Ovary (tissue), 9 donors: Measurements from ENCODE around the gene MYRIP. TPM values are rescaled to one million over a fixed set of nuclear protein-coding genes. Genes with fewer than 3 reads are reported as not detected.
"Not testable (repeated sequence)": the region's sequence is repeated elsewhere in the genome, so short reads cannot be mapped to it uniquely, and the experiment has no call there.

Source experiments
- DNase-seq, 5 donors: peaks; one replicate each; pipeline ENCODE4 v3.0.0-alpha.2; 2019 to 2020
- H3K27ac ChIP-seq, 2 donors: fragments of 200-600 bp; one replicate each; pipeline versions ENCODE4 v1.5.1 to v1.8.0; 2019 to 2022
- H3K27me3 ChIP-seq: fragments of 200-600 bp; one replicate; pipeline ENCODE4 v1.8.0; 2022
- H3K36me3 ChIP-seq: fragments of 200-600 bp; sonication (generic); one replicate; pipeline ENCODE4 v1.5.1; 2019
- H3K4me1 ChIP-seq: one replicate; pipeline ENCODE4 v1.8.1; 2013; ENCODE audit warnings: mild to moderate bottlenecking, moderate library complexity; ENCODE audit not compliant: insufficient read depth
- H3K4me3 ChIP-seq: fragments of 200-600 bp; sonication (generic); one replicate; pipeline ENCODE4 v1.5.1; 2017
- H3K9me3 ChIP-seq, 2 donors: fragments of 200-600 bp in 1 of 2; sonication (generic) in 1 of 2; one replicate each; pipeline versions ENCODE4 v1.5.1 to v1.8.1; 2013 to 2019; ENCODE audit warnings: mild to moderate bottlenecking in 1 of 2, moderate library complexity in 1 of 2
- EP300 ChIP-seq: sonication (generic); formaldehyde crosslinking; IDR thresholded peaks from one replicate; pipeline ENCODE4 v1.6.1; 2017; ENCODE audit warnings: antibody characterized with exemption
- POLR2A ChIP-seq: fragments of 450-650 bp; IDR thresholded peaks from one replicate; pipeline ENCODE4 v1.6.1; 2017; ENCODE audit warnings: antibody characterized with exemption, mild to moderate bottlenecking, moderate library complexity
- WGBS, 3 donors: extraction: QIAGEN DNeasy Blood & Tissue Kit in 1 of 3; methylation state at CpG; one replicate each; pipeline versions ENCODE4 v1.1.5 to v1.1.7; 2013 to 2017; 5-methylcytosine and 5-hydroxymethylcytosine counted together
- intact Hi-C, 4 donors: fragments of 100-400 bp; cut with DNase I; formaldehyde crosslinking; loops; one replicate each; pipeline versions ENCODE4 v1.11.0 to v1.15.1; 2022 to 2023
- polyA plus RNA-seq, 2 donors: library from polyadenylated mRNA; stranded (reverse); fragments of 200-250 nt in 1 of 2; fragments of 350-450 nt in 1 of 2; fragmentation: Illumina TruSeq in 1 of 2; extraction: RNeasy Lipid Tissue Mini Kit (QIAGEN cat#74804) in 1 of 2; gene quantifications; one replicate each; pipeline ENCODE4 v1.2.3, GENCODE V29; 2013 to 2014
- total RNA-seq, 7 donors: library from RNA; depleted of rRNA in 2 of 7; stranded (reverse); fragments of >200 nt in 2 of 7; fragmentation: NEBNext Ultra II Directional in 3 of 7; extraction: Animal tissue kit (Norgen Biotek cat#: 25700) in 3 of 7; gene quantifications; one replicate each; pipeline versions ENCODE4 v1.1.0 to v1.2.4, GENCODE V29; 2016 to 2023
- TF ChIP-seq, protein P1 (sequence below), 3 donors: fragments of 450-650 bp in 2 of 3; fragments of 200-600 bp in 1 of 3; IDR thresholded peaks; one replicate each; pipeline versions ENCODE4 v1.5.1 to v1.8.0; 2016 to 2022; ENCODE audit warnings: antibody characterized with exemption in 3 of 3, mild to moderate bottlenecking in 1 of 3
- donor health status: DM: no; HTN: no; CAD: no; lungs with moderate emphysema.
- donor health status: DM: no; HTN: no; CAD: no.
- donor health status: Bipolar disorder and iron deficiency.
- donor health status: DM: yes; HTN: yes; CAD: no.
- donor health status: DM: no; HTN: no; CAD: no.
- donor health status: DM: yes; HTN: yes; CAD: no.

Gene MYRIP
- total and polyA plus RNA-seq, 9 donors, result 2.8 to 8.4 (median 4.5) TPM

DNA sequence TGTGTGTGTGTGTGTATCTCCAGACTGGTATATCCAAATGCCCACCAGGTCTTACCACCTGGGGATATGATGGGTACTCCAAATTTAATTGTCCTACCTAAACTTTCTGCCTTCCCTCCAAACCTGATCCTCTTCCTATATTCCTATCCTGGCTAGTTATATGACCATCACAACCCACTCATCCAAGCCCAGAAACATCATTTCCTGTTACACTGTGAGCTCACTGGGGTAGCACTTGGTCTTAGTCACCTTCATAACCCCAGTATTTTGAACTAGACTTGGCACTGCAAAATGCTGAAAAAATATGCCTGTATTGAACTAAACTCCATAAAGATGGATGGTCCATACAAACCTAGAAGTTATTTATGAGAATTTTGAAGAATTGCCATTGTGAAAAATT lies 321.3 kb downstream of the MYRIP start:
- intact Hi-C loops, result no loop called here
- no peak for TF ChIP-seq EP300
- TF ChIP-seq, protein P1, sequence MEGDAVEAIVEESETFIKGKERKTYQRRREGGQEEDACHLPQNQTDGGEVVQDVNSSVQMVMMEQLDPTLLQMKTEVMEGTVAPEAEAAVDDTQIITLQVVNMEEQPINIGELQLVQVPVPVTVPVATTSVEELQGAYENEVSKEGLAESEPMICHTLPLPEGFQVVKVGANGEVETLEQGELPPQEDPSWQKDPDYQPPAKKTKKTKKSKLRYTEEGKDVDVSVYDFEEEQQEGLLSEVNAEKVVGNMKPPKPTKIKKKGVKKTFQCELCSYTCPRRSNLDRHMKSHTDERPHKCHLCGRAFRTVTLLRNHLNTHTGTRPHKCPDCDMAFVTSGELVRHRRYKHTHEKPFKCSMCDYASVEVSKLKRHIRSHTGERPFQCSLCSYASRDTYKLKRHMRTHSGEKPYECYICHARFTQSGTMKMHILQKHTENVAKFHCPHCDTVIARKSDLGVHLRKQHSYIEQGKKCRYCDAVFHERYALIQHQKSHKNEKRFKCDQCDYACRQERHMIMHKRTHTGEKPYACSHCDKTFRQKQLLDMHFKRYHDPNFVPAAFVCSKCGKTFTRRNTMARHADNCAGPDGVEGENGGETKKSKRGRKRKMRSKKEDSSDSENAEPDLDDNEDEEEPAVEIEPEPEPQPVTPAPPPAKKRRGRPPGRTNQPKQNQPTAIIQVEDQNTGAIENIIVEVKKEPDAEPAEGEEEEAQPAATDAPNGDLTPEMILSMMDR (IDR thresholded peaks at IDR 0.05), result no peak
- TF ChIP-seq POLR2A, result no peak

DNA sequence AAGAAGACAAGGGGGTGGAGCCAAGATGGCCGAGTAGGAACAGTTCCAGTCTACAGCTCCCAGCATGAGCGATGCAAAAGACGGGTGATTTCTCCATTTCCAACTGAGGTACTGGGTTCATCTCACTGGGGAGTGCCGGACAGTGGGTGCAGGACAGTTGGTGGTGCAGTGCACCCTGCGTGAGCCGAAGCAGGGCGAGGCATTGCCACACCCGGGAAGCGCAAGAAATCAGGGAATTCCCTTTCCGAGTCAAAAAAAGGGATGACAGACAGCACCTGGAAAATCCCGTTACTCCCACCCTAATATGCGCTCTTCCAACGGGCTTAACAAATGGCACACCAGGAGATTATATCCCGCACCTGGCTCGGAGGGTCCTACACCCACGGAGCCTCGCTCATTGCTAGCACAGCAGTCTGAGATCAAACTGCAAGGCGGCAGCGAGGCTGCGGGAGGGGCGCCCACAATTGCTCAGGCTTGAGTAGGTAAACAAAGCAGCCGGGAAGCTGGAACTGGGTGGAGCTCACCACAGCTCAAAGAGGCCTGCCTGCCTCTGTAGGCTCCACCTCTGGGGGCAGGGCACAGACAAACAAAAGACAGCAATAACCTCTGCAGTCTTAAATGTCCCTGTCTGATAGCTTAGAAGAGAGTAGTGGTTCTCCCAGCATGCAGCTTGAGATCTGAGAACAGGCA lies 324.6 kb downstream of the MYRIP start:
- H3K4me3 ChIP-seq, H3K9me3 ChIP-seq, H3K27me3 ChIP-seq, H3K36me3 ChIP-seq, intact Hi-C loops, H3K27ac ChIP-seq, DNase-seq, H3K4me1 ChIP-seq: not testable (repeated sequence)
- WGBS, 3 donors, result 89 to 95% (median 93%) methylated on average over 22 of the region's 22 CpGs

More for the DNA sequence above, 321.3 kb downstream of the MYRIP start:
- Histone ChIP-seq H3K27me3 (no peaks in the 10 kb centered on the region), H3K4me1 (no peaks in the 10 kb centered on the region), H3K27ac (no peak overlapping the region), H3K9me3 (no peaks in the 10 kb centered on the region), H3K36me3 (no peaks in the 10 kb centered on the region), H3K4me3 (no peak overlapping the region)
- no peak for DNase-seq

DNA sequence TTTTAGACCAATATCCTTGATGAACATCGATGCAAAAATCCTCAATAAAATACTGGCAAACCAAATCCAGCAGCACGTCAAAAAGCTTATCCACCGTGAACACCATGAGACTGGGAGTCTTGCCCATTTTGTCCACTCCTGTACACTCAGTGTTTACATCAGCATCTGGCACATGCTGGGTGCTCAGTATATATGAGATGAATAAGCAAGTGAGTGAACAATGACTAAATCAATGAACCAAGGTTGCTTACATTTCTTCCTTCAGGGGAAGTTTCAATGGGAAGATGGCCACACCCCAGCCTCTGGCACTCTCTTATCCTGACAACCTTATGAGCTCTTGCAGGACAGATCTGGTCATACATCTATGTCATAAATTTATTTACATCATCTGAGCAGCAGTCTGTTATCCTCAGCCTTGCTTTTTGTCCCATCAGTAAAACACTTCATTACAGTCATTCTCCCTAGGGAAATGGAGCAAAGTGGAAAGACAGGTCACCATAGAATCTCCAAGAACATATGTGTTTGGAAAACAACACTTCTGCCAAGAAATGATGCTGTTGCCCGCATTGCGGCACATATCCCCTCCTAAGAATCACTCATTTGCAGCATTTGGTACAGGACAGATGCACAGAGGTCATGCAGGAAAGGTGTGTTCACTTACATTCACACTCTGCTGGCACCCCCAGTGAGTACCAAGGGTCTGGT lies 328.3 kb downstream of the MYRIP start:
- no peak for DNase-seq
- H3K4me1 ChIP-seq, result no peaks in the 10 kb centered on the region
- intact Hi-C loops, result no loop called here
- no peaks in the 10 kb centered on the region for H3K36me3 ChIP-seq
- WGBS, 3 donors, result 78 to 84% (median 83%) methylated on average over 5 of the region's 5 CpGs
- no peak overlapping the region for H3K27ac ChIP-seq
- H3K4me3 ChIP-seq, result no peak overlapping the region
- TF ChIP-seq, protein P1 (IDR thresholded peaks at IDR 0.05), result no peak
- TF ChIP-seq POLR2A, result no peak
- no peak for TF ChIP-seq EP300
- H3K9me3 ChIP-seq, result no peaks in the 10 kb centered on the region
- H3K27me3 ChIP-seq, result no peaks in the 10 kb centered on the region

DNA sequence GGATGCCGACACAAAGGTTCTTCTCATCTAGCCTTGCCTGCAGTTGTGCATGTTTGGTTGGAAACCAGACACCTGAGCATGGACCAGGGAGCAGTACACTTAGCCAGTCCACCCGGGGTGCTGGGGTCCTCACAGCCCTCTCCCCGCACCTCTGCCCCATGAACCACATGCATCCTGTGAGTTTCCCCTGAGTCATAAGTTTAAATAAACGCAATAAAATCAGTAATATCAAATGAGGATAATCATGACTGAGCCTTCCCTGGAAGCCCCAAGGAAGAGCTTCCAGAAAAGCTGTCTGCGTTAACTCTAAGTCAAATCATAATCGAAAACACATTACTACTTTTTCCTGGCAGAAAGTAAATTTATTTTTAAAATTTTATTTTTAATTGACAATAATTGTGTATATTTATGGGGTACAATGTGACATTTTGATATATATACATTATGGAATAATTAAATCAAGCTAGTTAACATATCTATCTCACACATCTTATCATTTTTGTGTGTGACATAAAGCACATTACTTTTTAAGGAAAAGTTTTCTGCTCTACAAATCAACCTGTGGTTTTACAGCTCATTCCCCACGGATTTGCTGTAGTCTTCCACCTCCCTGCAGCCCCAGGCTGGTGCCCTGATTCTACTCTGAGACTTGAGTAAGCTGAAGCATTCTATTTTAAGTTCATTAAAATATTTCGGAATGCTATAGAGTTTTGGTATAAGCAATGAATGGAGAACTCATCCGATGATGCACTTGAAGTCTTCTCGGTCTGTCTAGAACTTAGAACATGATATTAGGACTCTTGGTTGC lies 334.1 kb downstream of the MYRIP start:
- intact Hi-C loops, result no loop called here
- H3K27ac ChIP-seq, result no peak overlapping the region
- H3K9me3 ChIP-seq, result no peaks in the 10 kb centered on the region
- H3K27me3 ChIP-seq, result no peaks in the 10 kb centered on the region
- no peak overlapping the region for H3K4me3 ChIP-seq
- TF ChIP-seq POLR2A (no peak), EP300 (no peak)
- TF ChIP-seq, protein P1 (IDR thresholded peaks at IDR 0.05), result no peak
- H3K4me1 ChIP-seq, result no peaks in the 10 kb centered on the region
- no peak for DNase-seq
- no peaks in the 10 kb centered on the region for H3K36me3 ChIP-seq
- WGBS, 3 donors, result 82 to 89% (median 83%) methylated on average over 10 of the region's 10 CpGs
